ENCODE results near the gene TSHZ2.

- no peak for TF ChIP-seq CTCF (IDR thresholded peaks at IDR 0.05; ENCODE audit: poor library complexity, severe bottlenecking)
- no peak for TF ChIP-seq EZH2 (IDR thresholded peaks at IDR 0.05; ENCODE audit: borderline replicate concordance, insufficient read depth, low read length, poor library complexity, severe bottlenecking)
- TF ChIP-seq POLR2AphosphoS5 (IDR thresholded peaks at IDR 0.05): no peak
- no peak for TF ChIP-seq REST (IDR thresholded peaks at IDR 0.05; ENCODE audit: borderline replicate concordance)
- TF ChIP-seq RAD21 (conservative IDR thresholded peaks at IDR 0.05): no peak
- no peak for TF ChIP-seq TAF1 (IDR thresholded peaks at IDR 0.05; ENCODE audit: low read depth)
Observed at GRCh38 chr20:53491462-53491861, 519.3 kb downstream of the TSHZ2 start.
